NCI-H1105 (cell line): ENCODE data around the gene C17orf114.
A peak's percentile ranks its signal among the peaks of the same experiment; 100 is the strongest.
"Not testable (repeated sequence)": the region's sequence is repeated elsewhere in the genome, so short reads cannot be mapped to it uniquely, and the experiment has no call there.

Source experiments
- DNase-seq: peaks from one replicate; lab custom pipeline; 2025; lab: John Stamatoyannopoulos, UW

The C17orf114 gene

DNA sequence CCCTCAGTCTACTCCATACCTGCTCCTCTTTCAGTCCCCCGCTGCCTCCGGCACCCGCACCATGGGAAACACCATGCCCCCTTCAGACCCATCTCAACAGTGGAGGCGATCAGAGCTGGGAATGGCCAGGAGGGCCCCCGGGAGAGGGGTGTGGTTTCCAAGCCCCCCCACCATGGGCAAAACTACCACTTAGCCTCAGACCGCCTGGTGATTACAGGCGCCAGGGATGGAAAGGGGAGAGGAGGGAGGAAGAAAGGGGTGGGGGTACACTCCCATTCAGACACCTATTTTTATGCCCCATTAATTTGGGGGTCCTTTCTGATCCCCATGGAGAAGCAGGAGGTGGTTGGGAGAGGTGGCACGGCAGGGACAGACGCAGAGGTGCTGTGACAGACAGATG lies at the start of gene C17orf114:
Gene C17orf114 (minus strand): TSS at position 101 of the 400 bp plus-strand sequence.
- DNase-seq: no peak

DNA sequence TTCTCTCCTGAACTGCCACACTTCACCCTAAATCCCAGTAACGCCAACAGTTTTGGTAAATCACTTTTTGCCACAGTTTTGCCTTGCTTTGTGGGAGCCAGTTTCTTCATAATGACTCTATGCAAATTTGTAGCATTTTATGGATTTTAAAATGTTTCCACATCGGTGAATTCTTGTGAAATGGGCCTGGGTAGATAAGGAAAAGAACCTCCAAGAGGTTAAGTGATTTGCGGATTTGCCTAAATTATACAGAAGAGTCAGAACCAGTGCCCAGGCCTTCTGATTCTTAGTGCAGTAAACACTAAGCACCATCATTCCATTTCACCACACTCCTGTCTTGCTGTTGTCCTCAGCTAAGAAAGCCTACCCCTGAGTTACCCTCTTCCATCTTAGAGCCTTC lies 49.0 kb upstream of the C17orf114 start:
- DNase-seq: no peak

DNA sequence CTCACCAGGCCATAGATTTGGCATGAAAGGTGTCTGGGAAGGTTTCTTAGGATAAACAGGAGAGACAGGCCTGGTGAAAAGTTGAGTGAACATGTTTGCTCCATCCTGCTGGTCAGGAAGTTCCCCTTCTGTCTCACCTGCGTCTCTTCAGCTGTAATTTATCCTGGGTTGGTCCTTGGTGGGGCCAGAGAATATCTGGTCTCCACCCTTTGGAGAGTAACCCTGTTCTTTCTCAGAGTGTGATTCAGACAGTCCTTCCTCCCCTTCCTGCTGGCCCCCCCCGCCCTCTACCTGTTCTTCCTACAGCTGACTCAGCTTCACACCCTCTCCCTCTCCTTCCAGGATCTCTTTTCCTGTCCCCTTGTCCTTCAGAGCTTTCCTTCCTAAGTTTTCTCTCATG lies 48.1 kb upstream of the C17orf114 start:
- no peak for DNase-seq

DNA sequence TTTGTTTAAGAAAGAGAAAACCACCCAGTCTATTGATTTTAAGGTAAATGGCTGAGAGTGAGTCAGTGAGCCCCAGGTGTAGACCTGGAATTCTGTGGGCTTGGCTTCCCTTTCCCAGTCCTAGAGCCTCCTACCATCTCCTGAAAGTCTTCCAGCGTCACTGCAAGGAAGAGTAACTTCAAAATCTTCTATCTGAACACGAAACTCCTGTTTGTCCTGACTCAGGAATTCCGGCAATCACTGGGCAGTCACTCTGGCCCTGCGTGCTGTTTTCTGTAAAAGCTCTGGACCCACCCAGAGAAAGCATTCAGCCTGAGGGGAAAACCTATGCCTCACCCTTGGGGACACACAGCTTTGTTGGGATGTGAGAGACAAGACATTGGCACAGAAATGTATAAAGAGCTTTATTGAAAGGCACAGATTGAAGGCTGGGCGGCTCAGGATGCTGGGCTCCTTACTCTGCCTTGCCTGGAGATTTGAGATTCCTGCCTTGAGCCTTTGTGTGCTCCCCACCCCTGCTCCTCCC lies 46.9 kb upstream of the C17orf114 start:
- DNase-seq: no peak

DNA sequence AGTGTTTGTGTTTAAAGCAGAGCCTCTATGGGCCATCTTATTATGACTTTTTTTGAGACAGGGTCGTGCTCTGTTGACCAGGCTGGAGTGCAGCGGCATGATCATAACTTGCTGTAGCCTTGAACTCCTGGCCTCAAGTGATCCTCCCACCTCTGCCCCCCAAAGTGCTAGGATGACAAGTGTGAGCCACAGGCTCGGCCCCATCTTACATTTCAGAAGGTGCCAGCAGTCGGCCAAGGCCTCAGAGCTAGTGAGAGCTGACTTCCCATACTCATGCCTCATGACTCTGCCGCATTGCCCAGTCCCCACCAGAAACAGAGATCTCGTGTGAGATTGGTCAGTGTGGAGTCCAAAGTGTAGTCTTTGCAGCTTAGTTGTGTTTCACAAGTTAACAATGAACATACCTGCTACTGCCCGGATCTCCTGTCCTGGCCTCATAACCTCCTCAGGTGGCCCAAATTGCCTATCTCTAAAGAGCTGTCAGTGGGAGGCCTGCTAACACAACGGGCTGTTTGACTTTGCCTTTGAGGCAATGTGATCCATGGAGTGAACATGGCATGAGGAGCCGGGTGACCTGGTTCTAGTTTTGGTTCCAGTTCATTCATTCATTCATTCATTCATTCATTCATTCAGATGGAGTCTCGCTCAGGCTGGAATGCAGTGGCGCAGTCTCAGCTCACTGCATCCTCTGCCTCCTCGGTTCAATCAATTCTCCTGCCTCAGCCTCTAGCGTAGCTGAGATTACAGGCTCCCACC lies 44.7 kb upstream of the C17orf114 start:
- no peak for DNase-seq

DNA sequence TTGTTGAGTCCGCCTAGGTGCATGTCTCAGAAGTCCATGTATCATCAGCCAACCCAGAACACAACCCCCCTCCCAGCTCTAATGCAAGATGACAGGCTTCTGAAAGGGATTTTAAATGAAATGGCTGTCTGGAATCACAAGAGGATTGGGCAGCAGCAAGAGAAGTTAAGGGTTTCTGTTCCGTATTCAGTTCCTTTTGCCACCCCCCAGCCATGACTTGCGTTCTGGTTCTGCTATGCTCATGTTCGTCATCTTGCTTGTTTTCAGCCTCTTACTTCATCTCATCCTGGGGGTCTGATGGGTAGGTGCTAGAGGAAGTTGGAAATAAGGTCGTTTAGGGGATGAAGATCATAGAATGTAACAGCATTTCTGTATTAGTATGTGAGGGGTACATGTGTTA lies 43.0 kb upstream of the C17orf114 start:
- no peak for DNase-seq

DNA sequence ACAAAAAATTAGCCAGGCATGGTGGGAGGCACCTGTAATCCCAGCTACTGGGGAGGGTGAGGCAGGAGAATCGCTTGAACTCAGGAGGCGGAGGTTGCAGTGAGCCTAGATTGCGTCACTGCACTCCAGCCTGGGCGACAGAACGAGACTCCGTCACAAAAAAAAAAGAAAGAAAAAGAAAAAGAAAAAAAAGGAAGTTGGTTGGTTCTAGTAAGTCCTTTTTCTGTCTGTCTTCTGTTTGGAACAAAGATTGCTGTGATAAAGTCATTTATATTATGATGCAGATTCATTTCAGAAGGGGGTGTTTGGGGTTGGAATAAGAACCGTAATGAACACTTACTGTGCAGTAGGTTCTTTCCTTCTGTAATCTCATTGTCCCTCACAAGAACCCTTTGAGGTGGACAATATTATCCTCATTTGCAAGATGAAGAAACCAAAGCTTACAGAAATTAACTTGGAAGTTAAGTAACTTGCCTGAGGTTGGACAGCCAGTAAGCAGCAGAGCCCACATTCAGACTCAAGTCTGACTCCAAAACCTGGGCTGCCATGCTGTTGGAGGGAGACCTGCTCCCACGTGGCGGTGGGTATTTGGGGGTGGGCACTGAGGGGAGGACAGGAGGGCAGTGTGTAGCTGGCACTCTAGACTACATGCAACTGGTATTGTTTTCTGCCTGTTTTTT lies 41.3 kb upstream of the C17orf114 start:
- DNase-seq: no peak

DNA sequence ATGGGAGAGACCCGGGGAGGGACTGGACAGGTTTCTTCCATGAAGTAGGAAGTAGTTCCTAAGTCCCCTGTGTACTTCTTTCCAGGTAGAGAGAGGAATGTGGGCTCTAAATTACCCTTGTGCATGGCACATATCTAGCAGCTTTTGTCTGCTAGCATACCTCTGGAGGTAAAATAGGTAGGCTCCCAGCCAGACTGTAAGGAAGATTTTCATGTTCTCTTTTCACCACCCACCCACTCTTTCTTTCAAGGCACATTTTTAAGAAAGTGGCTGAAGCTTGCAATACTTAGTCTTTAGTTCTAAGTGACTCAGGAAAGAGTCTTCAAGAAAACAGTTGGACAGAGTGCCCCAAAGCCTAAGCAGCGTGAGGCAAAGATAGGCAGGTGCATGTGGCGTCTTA lies 40.2 kb upstream of the C17orf114 start:
- DNase-seq: no peak

DNA sequence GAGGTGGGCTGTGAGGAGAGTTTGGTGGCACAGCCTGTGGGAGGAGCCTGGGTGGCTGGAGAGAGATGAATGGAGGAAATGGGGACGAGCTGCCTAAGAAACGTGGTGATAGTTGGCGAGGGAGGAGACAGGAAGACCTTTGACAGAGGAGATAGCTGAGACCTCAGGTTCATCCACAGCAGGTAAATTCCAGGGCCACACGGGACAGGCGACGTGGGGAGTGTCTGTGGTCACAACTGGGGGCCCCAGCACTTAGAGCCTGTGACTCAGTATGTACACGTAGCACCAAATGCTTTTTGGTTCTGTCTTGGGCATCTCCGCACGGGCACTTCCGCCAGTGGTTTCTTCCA lies 38.7 kb upstream of the C17orf114 start:
- no peak for DNase-seq

DNA sequence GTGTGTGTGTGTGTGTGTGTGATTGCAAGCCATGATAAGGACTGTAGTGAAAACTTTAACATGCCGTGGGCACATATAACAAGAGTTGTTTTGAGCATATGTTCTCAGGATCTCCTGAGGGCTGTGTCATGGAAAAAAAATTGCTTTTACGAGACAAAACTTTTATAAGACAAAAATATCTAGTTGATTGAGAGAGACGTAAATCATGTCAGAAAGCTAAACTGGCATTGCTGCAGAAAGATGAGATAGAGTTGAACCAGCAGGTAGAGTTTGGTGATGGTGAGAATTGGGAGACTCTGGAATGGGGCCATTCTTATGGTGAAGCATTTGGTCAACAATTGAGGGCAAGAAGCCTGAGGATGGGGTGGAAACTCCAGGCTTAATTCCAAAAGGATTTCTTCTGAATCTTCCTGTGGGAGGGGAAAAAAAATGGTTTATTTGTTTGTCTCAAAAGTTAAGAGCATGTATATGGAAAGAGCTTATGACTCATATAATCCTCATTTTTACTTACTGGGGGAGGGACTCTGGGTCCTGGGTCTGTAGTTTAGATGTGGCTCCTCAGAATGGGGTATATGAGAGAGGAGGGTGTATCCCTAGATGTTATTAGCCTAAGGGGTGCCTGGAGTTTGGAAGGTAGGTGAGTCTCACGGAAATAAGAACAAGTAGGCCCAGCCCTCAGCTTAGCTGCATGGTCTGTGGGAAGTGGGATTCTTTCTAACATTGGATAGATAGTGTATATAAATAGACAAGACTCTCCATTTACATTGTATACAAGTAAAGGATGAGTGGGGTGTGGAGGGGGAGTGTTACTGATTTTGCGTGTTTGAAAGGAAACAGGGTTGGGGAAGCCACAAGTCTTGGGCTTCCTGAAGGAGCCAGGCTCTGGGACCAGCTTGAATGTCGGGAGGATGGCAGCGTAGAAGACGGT lies 38.1 kb upstream of the C17orf114 start:
- no peak for DNase-seq

DNA sequence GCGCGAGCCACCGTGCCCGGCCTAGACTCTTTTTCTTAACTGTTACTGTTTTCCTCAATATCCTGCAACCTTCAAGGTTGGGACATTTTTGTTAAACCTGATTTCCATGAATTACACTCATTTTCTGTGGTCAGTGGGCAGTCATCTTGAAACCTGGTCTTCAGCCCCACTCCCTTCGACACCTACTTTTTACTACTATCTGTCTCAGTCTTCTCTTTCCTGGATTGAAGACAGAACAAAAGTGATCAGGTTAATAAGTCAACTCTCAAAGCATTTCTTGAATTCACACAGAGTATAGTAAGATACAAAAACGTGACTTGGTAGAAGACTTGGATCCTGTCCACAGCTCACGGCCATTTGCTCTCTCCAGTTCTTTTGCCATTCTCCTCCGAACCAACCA lies 37.1 kb upstream of the C17orf114 start:
- no peak for DNase-seq

DNA sequence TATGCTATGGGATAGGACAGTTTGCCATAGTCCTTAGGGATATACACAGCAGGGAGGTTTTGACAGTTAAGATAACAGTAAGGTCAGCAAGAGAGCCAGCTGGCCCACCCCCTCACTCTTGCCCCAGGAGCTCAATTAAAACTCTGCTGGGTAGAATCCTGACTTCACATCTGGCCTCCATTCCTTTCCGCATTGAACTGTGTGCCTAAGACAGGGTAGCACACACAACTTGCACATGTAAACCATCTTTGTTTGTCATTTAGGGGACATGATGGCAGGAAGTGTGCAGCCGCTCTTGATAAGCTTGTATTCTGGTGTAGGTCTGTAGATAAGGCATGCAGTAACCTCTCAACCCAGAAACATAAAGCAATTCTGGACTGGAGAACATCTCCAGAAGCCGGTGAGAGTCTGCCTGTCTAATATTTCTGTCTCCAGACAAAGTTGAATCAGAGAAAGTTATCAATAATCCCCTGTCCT lies 36.2 kb upstream of the C17orf114 start:
- DNase-seq: no peak

DNA sequence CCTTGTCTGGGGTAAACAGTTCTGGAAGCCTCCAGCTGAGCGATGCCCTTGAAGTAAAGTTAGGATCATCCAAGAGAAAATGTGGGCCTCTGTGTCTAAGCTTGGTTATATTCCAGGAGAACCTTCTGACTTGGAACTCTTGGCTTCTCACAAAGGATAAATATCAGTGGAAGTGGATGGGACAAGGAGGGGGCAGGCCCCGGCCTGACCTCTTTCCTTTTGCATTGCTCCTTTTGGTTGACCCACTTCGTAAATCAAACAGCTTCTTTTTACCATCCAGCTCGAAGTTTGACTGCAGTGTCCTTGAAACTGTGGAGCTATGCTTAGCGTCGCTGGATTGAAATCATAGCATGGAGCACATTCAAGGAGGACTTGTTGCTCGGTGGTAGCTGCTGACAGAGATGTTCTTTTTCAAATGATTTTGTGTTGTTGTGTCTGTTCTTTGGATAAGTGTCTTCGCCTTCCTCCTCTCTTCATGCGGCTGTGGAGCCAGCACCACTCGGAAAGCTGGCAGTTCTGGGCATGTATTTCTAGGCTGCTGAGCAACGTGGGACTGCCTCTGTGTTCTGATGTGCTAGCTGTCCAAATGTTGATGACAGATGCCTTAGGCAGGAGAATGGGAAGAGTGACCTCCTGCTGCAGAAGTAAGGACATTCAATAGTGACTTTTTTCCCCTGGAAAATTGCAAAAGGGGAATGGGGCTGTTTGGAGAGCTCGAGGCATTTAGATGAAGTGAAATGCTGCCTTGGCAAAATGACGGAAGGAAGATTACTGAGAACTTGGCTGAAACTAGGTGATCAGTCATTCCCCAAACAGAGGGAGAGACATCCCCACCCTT lies 35.6 kb upstream of the C17orf114 start:
- no peak for DNase-seq

DNA sequence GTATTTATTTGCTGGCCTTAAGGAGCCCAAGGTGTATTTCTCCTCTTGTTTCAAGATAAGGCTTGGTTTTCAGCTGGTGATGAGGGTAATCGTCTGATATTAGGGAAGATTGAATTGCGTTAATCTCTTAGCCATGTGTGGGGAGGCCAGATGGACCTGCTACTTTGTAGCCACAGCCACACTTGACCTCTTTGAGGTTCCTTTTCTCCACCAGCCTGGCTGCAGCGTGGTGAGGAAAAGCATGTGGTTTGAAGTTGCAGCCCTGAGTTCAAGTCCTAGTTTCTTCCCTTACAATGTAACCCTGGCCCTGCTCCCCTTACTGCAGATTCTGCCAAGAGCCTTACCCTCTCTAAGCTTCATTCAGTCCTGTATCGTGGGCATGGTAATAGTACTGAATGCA lies 34.1 kb upstream of the C17orf114 start:
- DNase-seq: no peak

DNA sequence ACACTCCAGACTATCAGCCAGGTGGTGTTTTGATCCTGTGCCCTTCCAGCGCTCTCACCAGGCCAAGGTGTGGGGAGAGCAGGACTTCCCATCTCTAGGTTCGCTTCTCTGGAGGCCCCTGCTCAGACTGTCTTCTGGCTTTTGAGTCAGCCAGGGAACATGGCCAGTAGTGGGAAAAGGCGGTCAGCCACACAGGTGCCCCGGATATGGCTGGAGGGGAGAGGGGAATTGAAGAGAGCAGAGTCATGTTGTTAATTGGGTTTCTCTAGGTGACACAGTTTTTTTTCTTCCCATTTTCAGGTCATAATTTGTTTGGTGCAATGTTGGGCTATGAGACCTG lies 32.5 kb upstream of the C17orf114 start:
- no peak for DNase-seq

DNA sequence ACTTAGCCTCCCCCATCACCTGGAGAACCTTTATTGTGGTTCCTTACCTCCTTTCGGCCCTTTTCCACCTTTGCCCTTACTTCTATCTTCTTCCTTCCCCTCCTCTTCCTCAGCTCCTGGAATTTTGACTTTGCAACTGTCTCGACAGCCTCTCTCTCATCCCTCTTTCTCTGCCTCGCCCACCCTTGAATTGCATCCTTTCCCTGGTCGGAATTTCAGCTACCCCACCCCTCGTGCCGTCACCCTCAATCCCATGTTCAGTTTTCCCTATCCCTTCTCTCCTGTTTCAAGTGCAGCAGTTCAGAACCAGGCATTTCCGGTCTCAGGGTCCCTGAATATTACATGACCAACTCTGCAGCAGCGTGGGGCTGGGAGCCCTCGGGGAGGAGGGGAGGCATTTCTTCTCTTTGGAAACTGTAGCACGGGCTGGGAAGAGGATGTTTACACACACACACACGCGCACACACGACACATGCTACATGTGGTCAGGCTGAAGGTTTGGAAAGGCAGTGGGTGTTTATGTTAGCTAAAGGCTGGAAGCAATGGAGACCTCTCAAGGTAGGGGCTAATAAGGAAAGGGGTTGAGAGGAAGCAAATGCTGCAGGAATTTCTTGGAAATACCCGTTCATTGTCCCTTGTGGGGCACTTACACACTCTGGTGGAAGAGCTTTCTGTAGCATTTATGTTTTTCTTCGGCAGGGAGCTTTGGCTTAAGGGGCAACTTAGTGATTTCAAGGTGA lies 32.0 kb upstream of the C17orf114 start:
- no peak for DNase-seq

DNA sequence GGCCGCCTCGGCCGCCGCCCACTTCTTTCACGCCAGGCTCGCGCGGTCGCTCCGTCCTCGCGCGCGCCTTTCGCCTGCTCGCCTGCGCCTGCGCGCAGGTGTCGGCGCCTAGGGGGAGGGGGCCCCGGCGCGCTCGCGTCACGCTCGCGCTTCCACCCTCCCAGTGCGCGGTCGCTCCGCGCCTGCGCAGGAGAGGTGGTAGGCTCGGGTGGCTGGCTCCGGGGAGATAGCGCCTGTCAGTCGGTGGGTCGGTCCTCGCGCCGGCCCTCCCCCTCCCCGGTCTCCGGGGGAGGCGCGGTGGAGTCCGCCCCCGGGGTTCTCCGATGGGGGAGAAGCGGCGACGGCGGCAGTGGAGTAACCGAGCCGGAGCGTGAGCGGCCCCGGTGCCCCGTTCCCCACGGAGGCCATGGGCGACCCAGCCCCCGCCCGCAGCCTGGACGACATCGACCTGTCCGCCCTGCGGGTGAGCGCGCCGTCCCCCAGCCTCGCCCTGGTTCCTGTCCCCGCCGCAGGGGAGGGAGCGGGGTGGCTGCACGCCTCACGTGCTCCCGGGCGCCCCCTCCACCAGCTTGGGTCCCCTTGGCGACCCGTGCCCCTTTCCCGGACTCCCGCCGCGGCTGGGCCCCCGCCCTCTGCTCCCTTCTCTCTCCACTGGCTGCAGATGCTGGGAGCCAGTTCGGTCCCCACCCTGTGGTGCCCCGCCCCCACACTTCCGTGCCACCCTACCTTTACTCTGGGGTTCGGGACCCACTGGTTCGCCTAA lies 31.2 kb upstream of the C17orf114 start, which contains the start of gene MINK1:
Gene MINK1 (plus strand): TSS at position 163 of the 763 bp plus-strand sequence. CDS start 244 bp downstream, at position 407.
- peak; percentile 89 for DNase-seq

DNA sequence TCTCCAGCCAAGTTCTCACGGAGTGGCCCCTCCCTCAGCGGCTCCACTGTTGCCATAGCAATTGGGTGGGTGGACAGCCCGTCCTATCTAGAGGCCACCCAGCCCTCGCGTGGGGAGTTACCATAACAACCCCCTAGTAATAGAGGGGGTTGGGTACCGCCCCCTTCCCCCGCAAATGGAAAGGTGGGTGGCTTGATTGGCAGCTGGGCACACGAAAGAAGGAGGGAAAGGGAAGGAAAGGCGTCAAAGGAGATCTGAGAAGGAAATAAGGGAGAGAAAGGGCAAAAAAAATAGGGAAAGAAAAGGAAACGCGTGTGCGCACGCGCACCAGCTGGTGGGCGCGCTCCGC lies 30.7 kb upstream of the C17orf114 start:
- DNase-seq: not testable (repeated sequence)

DNA sequence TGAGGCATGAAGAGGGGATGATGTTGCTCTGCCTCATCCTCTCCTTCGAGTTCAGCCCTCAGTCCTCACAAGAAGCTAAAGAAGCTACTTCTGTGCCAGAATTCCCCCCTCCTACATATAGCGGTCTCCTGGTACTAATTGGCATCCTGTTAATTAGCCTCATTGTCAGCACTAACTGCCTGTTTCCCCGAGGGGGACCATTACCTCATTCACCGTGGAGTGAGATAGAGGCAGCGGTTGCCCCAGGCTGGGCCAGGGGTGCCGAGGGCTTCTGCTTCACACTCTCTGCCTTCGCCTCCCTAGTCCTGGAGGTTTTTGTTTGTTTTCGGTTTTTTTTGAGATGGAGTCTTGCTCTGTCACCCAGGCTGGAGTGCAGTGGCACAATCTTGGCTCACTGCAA lies 25.3 kb upstream of the C17orf114 start:
- DNase-seq: no peak
